K562 (cell line): ENCODE measurements around the gene KTI12. TPM values are rescaled to one million over a fixed set of nuclear protein-coding genes. Genes with fewer than 3 reads are reported as not detected.

ENCODE experiments used
- CREB1 ChIP-seq, 2 experiments: sonication (generic) in 1 of 2; formaldehyde crosslinking in 1 of 2; IDR thresholded peaks; 2 replicates each; pipeline versions ENCODE4 v1.6.1 to v1.8.0; 2012 to 2022; ENCODE audit warnings: inconsistent platforms in 1 of 2, mild to moderate bottlenecking in 1 of 2, missing genetic modification reagents in 1 of 2, moderate library complexity in 1 of 2
- ESRRA ChIP-seq: fragments of 450-650 bp; IDR thresholded peaks from 2 replicates; pipeline ENCODE4 v1.6.1; 2014; ENCODE audit warnings: low read depth, mild to moderate bottlenecking, moderate library complexity, borderline replicate concordance
- ETV6 ChIP-seq, 3 experiments: fragments of 150-350 bp in 1 of 3; sonication (generic) in 1 of 3; formaldehyde crosslinking in 1 of 3; IDR thresholded peaks; 2 replicates each; pipeline versions ENCODE4 v1.6.1 to v1.8.0; 2014 to 2022; ENCODE audit warnings: borderline replicate concordance in 2 of 3, low read depth in 2 of 3, antibody characterized with exemption in 1 of 3, low read length in 1 of 3, mild to moderate bottlenecking in 1 of 3, missing genetic modification reagents in 1 of 3
- FOS ChIP-seq: IDR thresholded peaks from 3 replicates; pipeline ENCODE4 v1.6.1; 2011; ENCODE audit not compliant: insufficient read length; ENCODE audit errors: extremely low read depth
- FOSL1 ChIP-seq: fragments of 200-800 bp; sonication (Bioruptor generic); conservative IDR thresholded peaks from 2 replicates; pipeline ENCODE4 v1.6.1; 2016; ENCODE audit warnings: missing genetic modification characterization, missing compliant biosample characterization
- HDAC3 ChIP-seq: fragments of 450-650 bp; IDR thresholded peaks from 2 replicates; pipeline ENCODE4 v1.6.1; 2018; ENCODE audit warnings: borderline replicate concordance, mild to moderate bottlenecking, moderate library complexity; ENCODE audit not compliant: partially characterized antibody
- HMBOX1 ChIP-seq: sonication (generic); IDR thresholded peaks from 2 replicates; pipeline ENCODE4 v1.6.1; 2016
- JUN ChIP-seq, 2 experiments: sonication (generic) in 1 of 2; formaldehyde crosslinking in 1 of 2; IDR thresholded peaks; 2 replicates each; pipeline versions ENCODE4 v1.6.1 to v1.8.0; 2012 to 2022; ENCODE audit warnings: borderline replicate concordance in 2 of 2, mild to moderate bottlenecking in 2 of 2, improper control_type of control experiment in 1 of 2, low read depth in 1 of 2, low read length in 1 of 2, missing genetic modification reagents in 1 of 2
- SETDB1 ChIP-seq: IDR thresholded peaks from one replicate; pipeline ENCODE4 v1.6.1; 2012; ENCODE audit warnings: low read length, control low read depth, inconsistent platforms
- SIN3A ChIP-seq, 2 experiments: fragments of 150-350 bp in 1 of 2; IDR thresholded peaks; 2 replicates each; pipeline ENCODE4 v1.6.1; 2011 to 2016; ENCODE audit warnings: borderline replicate concordance in 2 of 2, low read depth in 2 of 2, low read length in 2 of 2, mild to moderate bottlenecking in 2 of 2, moderate library complexity in 2 of 2; ENCODE audit not compliant: control insufficient read depth in 1 of 2
- SRSF3 ChIP-seq: fragments of 200-400 bp; formaldehyde crosslinking; IDR thresholded peaks from 2 replicates; pipeline ENCODE4 v1.6.1; 2016; ENCODE audit warnings: mild to moderate bottlenecking, low read length, moderate library complexity; ENCODE audit not compliant: insufficient read depth
- ZBTB26 ChIP-seq: fragments of 450-650 bp; formaldehyde crosslinking; IDR thresholded peaks from 2 replicates; pipeline ENCODE4 v1.4.0; 2022; ENCODE audit warnings: missing genetic modification characterization
- ZNF140 ChIP-seq: fragments of 250-450 bp; sonication (Bioruptor Pico); IDR thresholded peaks from 2 replicates; pipeline ENCODE4 v1.8.0; 2021; ENCODE audit warnings: moderate library complexity, mild to moderate bottlenecking, inconsistent platforms
- polyA plus RNA-seq, 8 experiments: library from polyadenylated mRNA; depleted of rRNA in 4 of 8; stranded (reverse) in 5 of 8; unstranded in 3 of 8; fragments of >200 nt; fragmentation: Nextera tagmentation in 2 of 8; fragmentation: Illumina TruSeq in 1 of 8; extraction: Ambion mirVana in 2 of 8; extraction: Trizol in 1 of 8; gene quantifications; 2 replicates each; pipeline versions ENCODE4 v1.2.1 to v1.2.3, GENCODE V29; 2011 to 2014; ENCODE audit warnings: inconsistent platforms in 1 of 8, missing spikeins in 1 of 8
- total RNA-seq, 7 experiments: library from RNA; depleted of rRNA in 6 of 7; stranded (reverse); fragments of >200 nt in 6 of 7; fragmentation: Illumina TruSeq in 2 of 7; extraction: Trizol in 2 of 7; gene quantifications; 2 replicates each; pipeline versions ENCODE4 v1.2.1 to v1.2.3, GENCODE V29; 2011 to 2021; ENCODE audit warnings: low replicate concordance in 1 of 7
- TF ChIP-seq, protein P1 (sequence below): fragments of 450-650 bp; IDR thresholded peaks from 2 replicates; pipeline ENCODE4 v1.7.1; 2018; ENCODE audit warnings: mild to moderate bottlenecking, low read depth; ENCODE audit not compliant: partially characterized antibody
- TF ChIP-seq, protein P2 (sequence below): sonication (generic); formaldehyde crosslinking; IDR thresholded peaks from 2 replicates; pipeline ENCODE4 v1.8.0; 2023; ENCODE audit warnings: missing genetic modification reagents, mild to moderate bottlenecking, borderline replicate concordance

KTI12 gene
- total and polyA plus RNA-seq, 9 of the 15 experiments (the other 6 are each of a cell fraction or from before 2014, with no cell fraction given): 3.1 to 22.8 (median 11.6) TPM

DNA sequence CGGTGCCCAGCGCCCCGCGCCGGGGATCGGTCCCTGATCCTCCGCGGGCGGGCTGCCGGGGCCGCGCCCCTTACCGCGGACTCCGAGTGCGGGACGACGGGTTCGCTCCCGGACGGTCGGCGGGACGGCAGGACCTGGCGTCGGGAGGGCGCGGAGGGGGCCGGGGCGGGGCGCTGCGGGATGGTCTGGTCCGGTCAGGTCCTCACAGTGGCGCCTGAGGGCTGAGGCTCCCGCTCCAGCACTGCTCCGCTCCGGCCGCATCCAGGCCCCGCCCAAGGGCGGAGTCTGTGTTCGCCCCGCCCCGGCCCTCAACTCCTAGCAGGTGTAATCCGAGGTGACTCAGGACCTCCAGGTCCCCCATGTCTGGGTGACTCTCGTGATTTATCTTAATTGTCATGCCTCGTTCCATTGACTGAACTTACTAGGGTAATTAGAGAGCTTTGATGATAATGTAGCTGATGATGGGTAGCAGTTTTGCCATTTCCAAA is 43.1 kb downstream of the KTI12 start, which contains the start of gene RAB3B (continued):
- TF ChIP-seq ZBTB26 (no peak), SIN3A (IDR thresholded peaks at IDR 0.05; ENCODE audit: borderline replicate concordance in 2 of 2, control insufficient read depth in 1 of 2, low read depth in 2 of 2, low read length in 2 of 2) (no peak), SRSF3 (no peak), FOSL1 (tag) (0 out of 2 replicates have a peak, but pooled peaks have one; percentile 24), HMBOX1 (no peak), ESRRA (no peak), FOS (no peak), ETV6 (IDR thresholded peaks at IDR 0.05; ENCODE audit: borderline replicate concordance in 1 of 2, low read depth in 2 of 2, low read length in 1 of 2) (no peak), ETV6 (CRISPR knock-in tag; IDR thresholded peaks at IDR 0.05; ENCODE audit: borderline replicate concordance) (no peak), JUN (IDR thresholded peaks at IDR 0.05; ENCODE audit: borderline replicate concordance, low read depth, low read length) (no peak), JUN (CRISPR knock-in tag; IDR thresholded peaks at IDR 0.05; ENCODE audit: borderline replicate concordance) (no peak), SETDB1 (no peak), CREB1 (IDR thresholded peaks at IDR 0.05) (no peak), CREB1 (CRISPR knock-in tag; IDR thresholded peaks at IDR 0.05) (no peak), ZNF140 (CRISPR knock-in tag) (no peak), HDAC3 (no peak)
- TF ChIP-seq, protein P1, sequence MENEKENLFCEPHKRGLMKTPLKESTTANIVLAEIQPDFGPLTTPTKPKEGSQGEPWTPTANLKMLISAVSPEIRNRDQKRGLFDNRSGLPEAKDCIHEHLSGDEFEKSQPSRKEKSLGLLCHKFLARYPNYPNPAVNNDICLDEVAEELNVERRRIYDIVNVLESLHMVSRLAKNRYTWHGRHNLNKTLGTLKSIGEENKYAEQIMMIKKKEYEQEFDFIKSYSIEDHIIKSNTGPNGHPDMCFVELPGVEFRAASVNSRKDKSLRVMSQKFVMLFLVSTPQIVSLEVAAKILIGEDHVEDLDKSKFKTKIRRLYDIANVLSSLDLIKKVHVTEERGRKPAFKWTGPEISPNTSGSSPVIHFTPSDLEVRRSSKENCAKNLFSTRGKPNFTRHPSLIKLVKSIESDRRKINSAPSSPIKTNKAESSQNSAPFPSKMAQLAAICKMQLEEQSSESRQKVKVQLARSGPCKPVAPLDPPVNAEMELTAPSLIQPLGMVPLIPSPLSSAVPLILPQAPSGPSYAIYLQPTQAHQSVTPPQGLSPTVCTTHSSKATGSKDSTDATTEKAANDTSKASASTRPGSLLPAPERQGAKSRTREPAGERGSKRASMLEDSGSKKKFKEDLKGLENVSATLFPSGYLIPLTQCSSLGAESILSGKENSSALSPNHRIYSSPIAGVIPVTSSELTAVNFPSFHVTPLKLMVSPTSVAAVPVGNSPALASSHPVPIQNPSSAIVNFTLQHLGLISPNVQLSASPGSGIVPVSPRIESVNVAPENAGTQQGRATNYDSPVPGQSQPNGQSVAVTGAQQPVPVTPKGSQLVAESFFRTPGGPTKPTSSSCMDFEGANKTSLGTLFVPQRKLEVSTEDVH: no peak
- TF ChIP-seq, protein P2, sequence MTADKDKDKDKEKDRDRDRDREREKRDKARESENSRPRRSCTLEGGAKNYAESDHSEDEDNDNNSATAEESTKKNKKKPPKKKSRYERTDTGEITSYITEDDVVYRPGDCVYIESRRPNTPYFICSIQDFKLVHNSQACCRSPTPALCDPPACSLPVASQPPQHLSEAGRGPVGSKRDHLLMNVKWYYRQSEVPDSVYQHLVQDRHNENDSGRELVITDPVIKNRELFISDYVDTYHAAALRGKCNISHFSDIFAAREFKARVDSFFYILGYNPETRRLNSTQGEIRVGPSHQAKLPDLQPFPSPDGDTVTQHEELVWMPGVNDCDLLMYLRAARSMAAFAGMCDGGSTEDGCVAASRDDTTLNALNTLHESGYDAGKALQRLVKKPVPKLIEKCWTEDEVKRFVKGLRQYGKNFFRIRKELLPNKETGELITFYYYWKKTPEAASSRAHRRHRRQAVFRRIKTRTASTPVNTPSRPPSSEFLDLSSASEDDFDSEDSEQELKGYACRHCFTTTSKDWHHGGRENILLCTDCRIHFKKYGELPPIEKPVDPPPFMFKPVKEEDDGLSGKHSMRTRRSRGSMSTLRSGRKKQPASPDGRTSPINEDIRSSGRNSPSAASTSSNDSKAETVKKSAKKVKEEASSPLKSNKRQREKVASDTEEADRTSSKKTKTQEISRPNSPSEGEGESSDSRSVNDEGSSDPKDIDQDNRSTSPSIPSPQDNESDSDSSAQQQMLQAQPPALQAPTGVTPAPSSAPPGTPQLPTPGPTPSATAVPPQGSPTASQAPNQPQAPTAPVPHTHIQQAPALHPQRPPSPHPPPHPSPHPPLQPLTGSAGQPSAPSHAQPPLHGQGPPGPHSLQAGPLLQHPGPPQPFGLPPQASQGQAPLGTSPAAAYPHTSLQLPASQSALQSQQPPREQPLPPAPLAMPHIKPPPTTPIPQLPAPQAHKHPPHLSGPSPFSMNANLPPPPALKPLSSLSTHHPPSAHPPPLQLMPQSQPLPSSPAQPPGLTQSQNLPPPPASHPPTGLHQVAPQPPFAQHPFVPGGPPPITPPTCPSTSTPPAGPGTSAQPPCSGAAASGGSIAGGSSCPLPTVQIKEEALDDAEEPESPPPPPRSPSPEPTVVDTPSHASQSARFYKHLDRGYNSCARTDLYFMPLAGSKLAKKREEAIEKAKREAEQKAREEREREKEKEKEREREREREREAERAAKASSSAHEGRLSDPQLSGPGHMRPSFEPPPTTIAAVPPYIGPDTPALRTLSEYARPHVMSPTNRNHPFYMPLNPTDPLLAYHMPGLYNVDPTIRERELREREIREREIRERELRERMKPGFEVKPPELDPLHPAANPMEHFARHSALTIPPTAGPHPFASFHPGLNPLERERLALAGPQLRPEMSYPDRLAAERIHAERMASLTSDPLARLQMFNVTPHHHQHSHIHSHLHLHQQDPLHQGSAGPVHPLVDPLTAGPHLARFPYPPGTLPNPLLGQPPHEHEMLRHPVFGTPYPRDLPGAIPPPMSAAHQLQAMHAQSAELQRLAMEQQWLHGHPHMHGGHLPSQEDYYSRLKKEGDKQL (CRISPR knock-in tag): no peak
